DND-41 (cell line): Measurements from ENCODE around the gene RBM26.

ENCODE experiments used
- EZH2 ChIP-seq: IDR thresholded peaks from 3 replicates; pipeline ENCODE4 v1.6.1; 2012; ENCODE audit warnings: borderline replicate concordance, low read depth, mild to moderate bottlenecking, moderate library complexity, low read length, inconsistent platforms; ENCODE audit not compliant: severe bottlenecking
- TF ChIP-seq, protein P1 (sequence below): IDR thresholded peaks from 2 replicates; pipeline ENCODE4 v1.5.1; 2012; ENCODE audit warnings: borderline replicate concordance, low read length, moderate library complexity, mild to moderate bottlenecking; ENCODE audit not compliant: poor library complexity, severe bottlenecking; ENCODE audit errors: extremely low read depth

DNA sequence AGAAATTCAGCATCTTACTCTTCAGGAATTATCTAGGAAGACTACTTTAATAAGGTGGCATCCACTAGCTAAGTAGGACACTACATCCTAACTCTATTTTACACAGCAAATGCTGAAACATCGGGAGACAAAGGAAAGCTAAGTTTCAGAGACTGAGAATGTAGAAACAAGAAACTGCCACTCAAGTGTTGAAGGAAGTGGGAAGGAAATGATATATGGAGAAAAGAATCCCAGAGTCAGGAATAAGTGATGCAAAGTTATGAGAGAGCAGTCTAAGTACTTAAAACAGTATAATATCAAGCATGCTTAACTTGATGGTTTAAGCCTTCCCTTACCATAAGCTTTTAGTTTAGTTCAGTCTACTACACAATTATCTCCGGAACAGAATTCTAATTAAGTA, 52.4 kb downstream of the RBM26 start:
- TF ChIP-seq, protein P1, sequence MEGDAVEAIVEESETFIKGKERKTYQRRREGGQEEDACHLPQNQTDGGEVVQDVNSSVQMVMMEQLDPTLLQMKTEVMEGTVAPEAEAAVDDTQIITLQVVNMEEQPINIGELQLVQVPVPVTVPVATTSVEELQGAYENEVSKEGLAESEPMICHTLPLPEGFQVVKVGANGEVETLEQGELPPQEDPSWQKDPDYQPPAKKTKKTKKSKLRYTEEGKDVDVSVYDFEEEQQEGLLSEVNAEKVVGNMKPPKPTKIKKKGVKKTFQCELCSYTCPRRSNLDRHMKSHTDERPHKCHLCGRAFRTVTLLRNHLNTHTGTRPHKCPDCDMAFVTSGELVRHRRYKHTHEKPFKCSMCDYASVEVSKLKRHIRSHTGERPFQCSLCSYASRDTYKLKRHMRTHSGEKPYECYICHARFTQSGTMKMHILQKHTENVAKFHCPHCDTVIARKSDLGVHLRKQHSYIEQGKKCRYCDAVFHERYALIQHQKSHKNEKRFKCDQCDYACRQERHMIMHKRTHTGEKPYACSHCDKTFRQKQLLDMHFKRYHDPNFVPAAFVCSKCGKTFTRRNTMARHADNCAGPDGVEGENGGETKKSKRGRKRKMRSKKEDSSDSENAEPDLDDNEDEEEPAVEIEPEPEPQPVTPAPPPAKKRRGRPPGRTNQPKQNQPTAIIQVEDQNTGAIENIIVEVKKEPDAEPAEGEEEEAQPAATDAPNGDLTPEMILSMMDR = no peak
- no peak for TF ChIP-seq EZH2
